H1 (cell line): ENCODE results near the gene ALDH1B1. TPM values are rescaled to one million over a fixed set of nuclear protein-coding genes. Genes with fewer than 3 reads are reported as not detected.

Experiments
- ASH2L ChIP-seq: fragments of 200-600, 300-600 bp; sonication (generic); IDR thresholded peaks from one replicate; pipeline ENCODE4 v1.7.1; 2017; ENCODE audit warnings: low read length
- BCL11A ChIP-seq, 2 experiments: IDR thresholded peaks; one replicate each; pipeline ENCODE4 v1.6.1; 2011; ENCODE audit warnings: low read depth in 2 of 2, low read length in 2 of 2, mild to moderate bottlenecking in 2 of 2
- CBX5 ChIP-seq: fragments of 300-800, 300-1000 bp; sonication (generic); IDR thresholded peaks from 2 replicates; pipeline ENCODE4 v1.7.1; 2016; ENCODE audit warnings: antibody characterized with exemption, low read length, low read depth
- CBX8 ChIP-seq: fragments of 300-800, 300-1000 bp; sonication (generic); IDR thresholded peaks from 2 replicates; pipeline ENCODE4 v1.7.1; 2016; ENCODE audit warnings: low read depth, low read length, borderline replicate concordance
- CHD2 ChIP-seq: IDR thresholded peaks from 2 replicates; pipeline ENCODE4 v1.6.1; 2012; ENCODE audit warnings: low read length, improper control_type of control experiment
- CHD7 ChIP-seq: fragments of 300-600 bp; sonication (generic); IDR thresholded peaks from 2 replicates; pipeline ENCODE4 v1.7.1; 2012; ENCODE audit warnings: low read length, moderate library complexity, mild to moderate bottlenecking, inconsistent platforms; ENCODE audit not compliant: insufficient replicate concordance
- EGR1 ChIP-seq: IDR thresholded peaks from 2 replicates; pipeline ENCODE4 v1.6.1; 2011; ENCODE audit warnings: low read depth, low read length, borderline replicate concordance
- EZH2 ChIP-seq: fragments of 200-600 bp; sonication (generic); IDR thresholded peaks from 2 replicates; pipeline ENCODE4 v1.7.1; 2012; ENCODE audit warnings: low read depth, mild to moderate bottlenecking, moderate library complexity, low read length, inconsistent platforms; ENCODE audit not compliant: severe bottlenecking
- GTF2F1 ChIP-seq: IDR thresholded peaks from 2 replicates; pipeline ENCODE4 v1.6.1; 2012; ENCODE audit warnings: low read depth, low read length, improper control_type of control experiment, borderline replicate concordance
- POLR2AphosphoS5 ChIP-seq: IDR thresholded peaks from 2 replicates; pipeline ENCODE4 v1.6.1; 2011; ENCODE audit warnings: low read depth, low read length
- SP4 ChIP-seq: IDR thresholded peaks from 2 replicates; pipeline ENCODE4 v1.6.1; 2012; ENCODE audit warnings: low read length, inconsistent platforms
- ZNF274 ChIP-seq: IDR thresholded peaks from 2 replicates; pipeline ENCODE4 v1.7.0; 2012; ENCODE audit warnings: low read length, borderline replicate concordance; ENCODE audit errors: extremely low read depth
- polyA plus RNA-seq, 7 experiments: library from polyadenylated mRNA; depleted of rRNA in 3 of 7; stranded (reverse) in 5 of 7; unstranded in 2 of 7; fragments of >200 nt in 5 of 7; fragments of 200-250 nt in 2 of 7; gene quantifications; 1 replicate in 5 of 7; 2 replicates in 1 of 7; 4 replicates in 1 of 7; pipeline versions ENCODE4 v1.2.1 to v1.2.3, GENCODE V29; 2011 to 2013; ENCODE audit warnings: missing spikeins in 2 of 7, mixed read lengths in 2 of 7
- total RNA-seq: library from RNA; stranded (reverse); fragmentation: NEBNext Ultra II Directional; extraction: Animal tissue kit (Norgen Biotek cat#: 25700); gene quantifications from 2 replicates; pipeline ENCODE4 v1.2.1, GENCODE V29; 2021

Gene ALDH1B1
- total and polyA plus RNA-seq, 2 of the 8 experiments (the other 6 are each of a cell fraction or from before 2014, with no cell fraction given) = 41.6 to 78.7 TPM

GRCh38 chr9:38406476-38407186 is 14.1 kb downstream of the ALDH1B1 start (continued):
- no peak for TF ChIP-seq CHD7
- TF ChIP-seq EGR1 = no peak
- TF ChIP-seq EZH2 = no peak
- no peak for TF ChIP-seq ZNF274
- TF ChIP-seq ASH2L = no peak
- TF ChIP-seq CHD2 = no peak
- TF ChIP-seq BCL11A (IDR thresholded peaks at IDR 0.05; ENCODE audit: low read depth in 2 of 2, low read length in 2 of 2) = no peak
- TF ChIP-seq SP4 = no peak
- TF ChIP-seq CBX5 = no peak
- TF ChIP-seq POLR2AphosphoS5 = no peak
- no peak for TF ChIP-seq GTF2F1
- TF ChIP-seq CBX8 = no peak
- TF ChIP-seq, all 59 proteins: peak for 0
